Erythroblast (primary cell): ENCODE results near the gene WSB2.

Experiments
- GATA1 ChIP-seq: IDR thresholded peaks from 2 replicates; pipeline ENCODE4 v1.6.1; 2011; ENCODE audit warnings: low read depth, mild to moderate bottlenecking, control low read depth, low read length, moderate library complexity
- POLR2A ChIP-seq: IDR thresholded peaks from 2 replicates; pipeline ENCODE4 v1.6.1; 2011; ENCODE audit warnings: mild to moderate bottlenecking, low read length

DNA sequence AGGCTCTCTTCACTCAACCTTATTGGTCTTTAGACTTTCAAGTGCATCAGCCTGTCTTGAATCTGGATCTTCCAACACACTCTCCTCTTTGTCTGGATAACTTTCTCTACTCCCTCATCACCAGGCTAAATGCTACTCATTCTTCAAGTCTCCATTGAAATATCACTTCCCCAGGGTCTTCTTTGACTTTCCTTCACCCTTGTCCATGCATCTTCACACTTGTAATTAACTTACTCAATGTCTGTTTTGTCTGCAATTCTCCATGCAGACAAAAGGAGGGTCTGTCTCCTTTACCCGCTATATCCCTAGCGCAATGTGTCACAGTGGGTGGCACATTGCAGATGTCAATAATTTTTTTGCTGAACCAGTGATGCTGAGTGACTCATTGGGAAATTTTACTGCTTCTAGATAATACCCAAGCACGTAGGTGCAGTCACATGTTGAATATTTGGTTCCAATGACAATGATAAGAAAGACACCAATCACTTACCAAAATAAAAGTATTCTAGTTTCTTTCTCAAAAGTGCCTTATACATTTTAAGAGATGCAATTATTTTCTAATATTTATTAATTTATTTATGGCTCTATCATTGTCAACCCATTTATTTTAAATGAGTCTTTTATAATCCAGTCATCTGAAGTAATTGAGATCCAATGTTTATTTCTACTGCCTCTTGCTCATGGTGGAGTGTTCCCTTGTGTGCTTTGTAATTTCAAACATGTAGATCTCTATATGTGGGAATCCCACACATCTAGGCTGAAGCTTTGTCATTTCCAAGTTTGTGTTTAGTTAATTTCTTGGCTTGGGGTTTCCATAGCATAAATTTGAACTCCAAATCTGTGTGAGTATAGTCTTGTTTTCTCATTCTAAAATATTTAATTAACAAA, 66.2 kb downstream of the WSB2 start:
- TF ChIP-seq POLR2A: no peak
- TF ChIP-seq GATA1: no peak
